HG03575 (cell line): ENCODE results near the gene MEPCE.
"Not testable (repeated sequence)": the region's sequence is repeated elsewhere in the genome, so short reads cannot be mapped to it uniquely, and the experiment has no call there.

Experiments
- ATAC-seq: cut with Tn5 transposase; IDR thresholded peaks from one replicate; pipeline ENCODE4 v1.9.1; 2021; ENCODE audit not compliant: unreplicated experiment, insufficient number of reproducible peaks, low FRiP score; ENCODE audit errors: extremely low read depth

Gene MEPCE

GRCh38 chr7:100429637-100430492 lies at the start of gene MEPCE:
TSS of gene MEPCE (plus strand) at chr7:100429831. CDS start at chr7:100430019, 188 bp downstream.
- no peak for ATAC-seq

DNA sequence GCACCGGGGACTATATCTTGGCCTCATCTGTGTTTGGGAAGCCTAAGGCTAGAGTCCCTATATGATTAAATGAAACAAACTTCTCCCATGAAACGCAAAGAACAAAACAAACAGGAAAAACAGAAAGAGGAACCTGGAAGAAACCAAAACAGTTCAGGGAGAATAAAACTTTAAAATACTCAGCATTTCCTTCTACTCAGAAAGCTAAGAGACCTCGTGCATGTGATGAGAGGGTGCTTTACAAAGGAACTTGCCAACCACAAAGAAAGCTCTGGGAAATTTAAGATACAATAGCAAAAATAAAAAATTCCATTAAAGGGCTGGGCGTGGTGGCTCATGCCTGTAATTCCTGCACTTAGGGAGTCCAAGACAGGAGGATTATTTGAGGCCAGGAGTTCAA lies 49.4 kb upstream of the MEPCE start:
- no peak for ATAC-seq

DNA sequence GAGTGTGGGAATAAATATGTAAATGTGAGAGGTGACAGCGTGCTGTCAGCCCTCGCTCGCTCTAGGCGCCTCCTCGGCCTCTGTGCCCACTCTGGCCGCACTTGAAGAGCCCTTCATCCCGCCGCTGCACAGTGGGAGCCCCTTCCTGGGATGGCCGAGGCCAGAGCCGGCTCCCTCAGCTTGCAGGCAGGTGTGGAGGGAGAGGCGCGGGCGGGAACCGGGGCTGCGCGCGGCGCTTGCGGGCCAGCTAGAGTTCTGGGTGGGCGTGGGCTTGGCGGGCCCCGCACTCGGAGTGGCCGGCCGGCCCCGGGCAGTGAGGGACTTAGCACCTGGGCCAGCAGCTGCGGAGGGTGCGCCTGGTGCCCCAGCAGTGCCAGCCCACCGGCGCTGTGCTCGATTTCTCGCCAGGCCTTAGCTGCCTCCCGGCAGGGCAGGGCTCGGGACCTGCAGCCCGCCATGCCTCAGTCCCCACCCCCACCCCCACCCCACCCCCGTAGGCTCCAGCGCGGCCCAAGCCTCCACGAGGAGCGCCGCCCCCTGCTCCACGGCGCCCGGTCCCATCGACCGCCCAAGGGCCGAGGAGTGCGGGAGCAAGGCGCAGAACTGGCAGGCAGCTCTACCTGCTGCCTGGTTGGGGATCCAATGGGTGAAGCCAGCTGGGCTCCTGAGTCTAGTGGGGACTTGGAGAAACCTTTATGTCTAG lies 47.9 kb upstream of the MEPCE start:
- not testable (repeated sequence) for ATAC-seq

DNA sequence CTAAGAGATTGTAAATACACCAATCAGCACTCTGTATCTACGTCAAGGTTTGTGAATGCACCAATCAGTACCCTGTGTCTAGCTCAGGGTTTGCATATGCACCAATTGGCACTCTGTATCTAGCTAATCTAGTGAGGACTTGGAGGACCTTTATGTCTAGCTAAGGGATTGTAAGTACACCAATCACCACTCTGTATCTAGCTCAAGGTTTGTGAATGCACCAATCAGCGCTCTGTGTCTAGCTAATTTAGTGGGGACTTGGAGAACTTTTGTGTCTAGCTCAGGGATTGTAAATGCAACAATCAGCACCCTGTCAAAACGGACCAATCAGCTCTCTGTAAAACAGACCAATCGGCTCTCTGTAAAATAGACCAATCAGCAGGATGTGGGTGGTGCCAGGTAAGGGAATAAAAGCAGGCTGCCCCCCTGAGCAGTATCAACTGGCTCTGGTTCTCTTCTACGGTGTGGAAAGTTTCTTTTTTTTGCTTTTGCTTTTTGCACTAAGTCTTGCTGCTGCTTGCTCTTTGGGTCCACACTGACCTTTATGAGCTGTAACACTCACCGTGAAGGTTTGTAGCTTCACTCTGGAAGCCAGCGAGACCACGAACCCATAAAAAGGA lies 47.3 kb upstream of the MEPCE start:
- not testable (repeated sequence) for ATAC-seq

GRCh38 chr7:100384628-100385294 lies 44.9 kb upstream of the MEPCE start:
- no peak for ATAC-seq

DNA sequence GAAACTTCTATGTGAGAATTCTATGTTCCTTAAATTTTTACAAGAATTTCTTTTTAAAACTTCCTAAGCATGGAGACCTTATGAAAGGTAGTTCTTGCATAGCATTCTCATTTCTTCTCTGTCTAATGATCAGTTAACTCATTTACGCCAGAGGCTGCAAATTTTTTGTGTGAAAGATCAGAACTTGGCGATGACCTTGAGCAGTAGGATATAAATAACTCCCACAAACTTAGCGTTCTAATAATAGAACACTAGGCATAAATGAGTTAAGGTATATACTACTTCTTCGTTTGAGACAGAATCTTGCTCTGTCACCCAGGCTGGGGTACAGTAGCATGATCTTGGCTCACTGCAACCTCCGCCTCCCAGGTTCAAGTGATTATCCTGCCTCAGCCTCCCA lies 42.7 kb upstream of the MEPCE start:
- ATAC-seq = no peak

DNA sequence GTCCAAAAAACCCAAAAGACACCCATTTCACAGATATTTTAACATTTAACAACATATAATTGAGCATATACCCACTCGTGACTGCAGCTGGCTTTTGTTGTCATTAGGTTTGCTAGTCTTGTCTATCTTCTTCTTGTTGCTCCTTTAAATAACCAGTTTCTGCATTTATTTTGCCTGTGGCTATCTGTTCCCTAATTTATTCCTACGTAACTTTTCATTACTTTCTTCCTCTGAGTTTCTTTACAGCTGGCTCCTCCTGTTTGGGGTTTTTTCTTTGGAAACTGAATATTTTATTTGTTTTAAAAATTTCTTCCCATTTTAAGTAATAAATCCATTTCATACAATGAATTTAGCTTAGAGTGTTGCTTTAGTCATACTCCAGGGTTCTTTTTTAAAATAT lies 41.9 kb upstream of the MEPCE start:
- ATAC-seq = no peak

DNA sequence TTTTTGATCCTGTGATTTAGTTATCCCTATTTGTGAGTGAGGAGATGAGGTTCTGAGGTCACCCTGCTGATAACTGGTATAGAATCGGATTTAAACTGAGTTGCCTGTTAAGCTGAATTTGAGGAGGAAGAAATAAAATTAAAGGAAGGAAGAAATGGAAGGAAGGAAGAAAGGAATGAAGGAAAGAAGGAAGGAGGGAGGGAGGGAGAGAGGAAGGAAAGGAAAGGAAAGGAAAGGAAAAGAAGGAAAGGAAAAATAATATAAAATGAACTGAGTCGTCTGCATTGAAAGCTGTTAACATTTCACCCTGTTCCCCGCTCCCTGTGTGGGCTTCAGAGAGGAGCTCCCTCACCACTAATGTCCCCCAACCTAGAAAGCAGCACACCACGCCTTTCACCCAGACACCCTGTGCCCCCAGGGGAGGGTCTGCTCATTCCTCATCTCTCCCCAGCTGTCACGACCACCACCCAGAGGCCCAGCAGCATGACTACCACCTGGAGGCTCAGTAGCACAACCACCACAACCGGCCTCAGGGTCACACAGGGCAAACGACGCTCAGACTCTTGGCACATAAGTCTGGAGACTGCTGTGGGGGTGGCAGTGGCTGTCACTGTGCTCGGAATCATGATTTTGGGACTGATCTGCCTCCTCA lies 40.1 kb upstream of the MEPCE start:
- ATAC-seq = no peak

GRCh38 chr7:100390286-100391009 lies 39.2 kb upstream of the MEPCE start:
- ATAC-seq = no peak

DNA sequence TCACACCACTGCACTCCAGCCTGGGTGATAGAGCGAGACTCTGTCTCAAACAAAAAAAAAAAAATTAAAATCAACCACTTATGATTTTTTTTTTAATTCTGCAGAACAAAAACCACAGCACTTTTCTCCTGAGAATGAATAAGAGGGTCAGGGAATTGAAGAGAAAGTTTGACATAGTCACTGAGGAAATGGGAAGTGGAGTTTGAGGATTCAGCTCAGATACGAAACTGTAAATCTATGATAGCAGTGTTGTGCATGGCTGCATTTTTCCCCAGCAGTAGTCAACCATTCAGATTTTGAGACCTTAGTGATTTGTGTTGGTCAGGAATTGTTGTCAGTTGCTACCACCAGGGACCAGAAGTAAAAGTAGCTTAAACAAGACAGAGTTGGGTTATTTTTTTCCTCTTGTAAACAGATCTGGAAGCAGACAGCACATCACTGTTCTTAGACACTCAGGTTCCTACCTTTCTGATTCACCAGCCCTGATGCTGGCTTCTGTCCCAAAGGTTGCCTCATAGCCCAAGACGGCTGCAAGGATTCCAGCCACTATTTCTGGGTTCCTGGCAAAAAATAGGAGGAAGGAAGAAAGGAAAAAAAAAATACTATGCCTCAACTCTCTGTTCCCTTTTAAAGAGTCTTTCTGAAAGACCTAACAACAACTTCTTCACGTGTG lies 36.3 kb upstream of the MEPCE start:
- ATAC-seq = no peak

GRCh38 chr7:100394077-100394476 lies 35.6 kb upstream of the MEPCE start:
- no peak for ATAC-seq

DNA sequence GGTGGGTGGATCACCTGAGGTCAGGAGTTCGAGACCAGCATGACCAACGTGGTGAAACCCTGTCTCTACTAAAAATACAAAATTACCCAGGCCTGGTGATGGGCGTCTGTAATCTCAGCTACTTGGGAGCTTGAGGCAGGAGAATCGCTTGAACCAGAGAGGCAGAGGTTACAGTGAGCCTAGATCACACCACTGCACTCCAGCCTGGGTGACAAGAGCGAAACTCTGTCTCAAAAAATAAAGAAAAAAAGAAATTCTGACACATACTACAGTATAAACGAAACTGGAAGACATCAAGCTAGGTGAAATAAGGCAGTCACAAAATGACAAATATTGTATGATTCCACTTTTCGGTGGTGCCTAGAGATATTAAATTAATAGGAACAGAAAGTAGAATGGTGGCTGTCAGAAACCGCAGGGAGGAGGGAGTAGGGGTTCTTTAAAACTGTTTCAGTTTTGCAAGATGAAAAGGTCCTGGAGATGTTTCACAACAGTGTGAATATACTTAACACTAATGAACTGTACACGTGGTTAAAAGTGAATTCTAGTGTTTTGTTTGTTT lies 33.1 kb upstream of the MEPCE start:
- ATAC-seq = peak; percentile 76

- no peak for ATAC-seq
Observed at GRCh38 chr7:100397315-100398081, 32.1 kb upstream of the MEPCE start.

- ATAC-seq = no peak
Observed at GRCh38 chr7:100398239-100398638, 31.4 kb upstream of the MEPCE start.

DNA sequence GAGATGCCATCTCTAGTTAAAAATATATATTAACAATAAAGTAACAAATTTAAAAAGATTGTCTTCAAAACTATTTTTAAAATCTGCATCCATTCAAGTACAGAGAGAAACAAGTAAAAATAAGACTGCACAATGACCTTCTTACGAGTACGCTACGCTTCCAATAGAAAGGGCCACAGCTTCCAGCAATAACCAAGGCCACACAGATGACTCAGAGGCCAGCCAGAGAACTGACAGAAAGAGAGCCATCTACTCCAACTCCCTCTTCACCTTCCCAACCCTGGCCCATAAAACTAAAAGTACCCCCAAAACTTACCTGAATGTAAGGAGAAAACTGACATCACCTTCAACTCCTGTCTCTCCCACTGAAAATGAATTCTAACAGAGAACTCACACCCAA lies 29.6 kb upstream of the MEPCE start:
- no peak for ATAC-seq

- no peak for ATAC-seq
Observed at GRCh38 chr7:100400656-100401055, 29.0 kb upstream of the MEPCE start.

GRCh38 chr7:100401811-100402210 lies 27.8 kb upstream of the MEPCE start:
- ATAC-seq = no peak
